ENCODE results near the gene IL1RN.

The IL1RN gene

DNA sequence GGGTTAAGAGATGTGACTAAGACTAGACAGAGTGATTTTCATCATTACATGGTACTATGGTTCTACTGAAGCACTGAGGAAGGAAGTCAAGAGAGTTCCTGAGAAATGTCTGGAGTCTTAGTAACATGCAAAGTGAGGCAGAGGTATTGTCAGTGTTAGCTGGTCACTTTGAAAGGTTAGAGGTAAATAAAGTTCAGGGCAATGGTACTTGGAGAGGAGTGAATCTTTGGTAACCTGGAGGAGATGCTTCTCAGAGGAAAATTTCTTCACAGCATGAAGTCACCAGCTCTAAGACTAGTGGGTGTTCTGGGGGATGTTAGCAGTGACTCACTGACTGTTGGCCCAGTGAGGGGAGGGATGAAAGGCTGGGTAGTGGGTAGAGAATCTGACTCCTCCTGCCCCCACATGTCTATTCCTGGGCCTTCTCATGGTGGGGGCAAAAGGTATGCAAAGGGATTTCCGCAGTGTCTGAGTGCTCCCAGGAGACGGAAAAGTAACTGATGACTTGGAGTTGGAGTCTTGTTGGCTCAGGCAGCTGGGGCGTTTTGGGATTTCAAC, 23.3 kb upstream of the IL1RN start:
- DNase-seq = no peak

DNA sequence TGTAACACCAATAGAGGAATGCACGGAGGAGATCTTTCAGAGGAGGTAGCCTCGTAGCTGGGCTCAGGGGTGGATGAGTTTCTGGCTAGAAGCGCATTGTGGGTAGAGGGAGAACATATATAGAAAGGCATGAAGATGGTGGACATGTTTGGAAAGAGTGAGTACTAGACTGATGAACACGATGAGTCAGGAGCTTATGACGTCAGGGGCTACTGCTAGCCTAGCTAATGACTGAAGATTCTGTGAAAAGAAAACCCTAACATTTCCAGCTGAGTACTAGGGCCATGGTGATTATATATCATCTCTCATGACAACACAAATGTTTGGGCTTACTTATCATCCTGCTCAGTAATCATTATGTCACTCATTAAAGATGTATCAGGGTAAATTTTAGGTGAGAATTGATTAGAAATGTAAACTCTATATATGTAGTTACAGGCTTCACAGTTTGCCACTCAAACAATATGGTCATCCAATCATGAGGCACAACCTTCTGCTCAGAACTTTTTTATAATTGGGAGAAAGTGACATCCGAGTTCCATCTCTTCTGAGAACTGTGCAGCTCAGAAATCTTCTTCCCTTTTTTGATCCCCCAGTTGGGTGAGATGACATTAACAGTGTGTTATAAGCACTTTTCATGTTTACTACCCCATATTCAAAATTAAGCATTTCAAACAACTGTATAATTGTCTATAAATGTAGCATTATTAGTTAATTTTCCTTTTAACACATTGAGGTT, 22.2 kb upstream of the IL1RN start:
- no peak for DNase-seq

- no peak for DNase-seq
These were observed 16.3 kb upstream of the IL1RN start for GRCh38 chr2:113111121-113111520.

DNA sequence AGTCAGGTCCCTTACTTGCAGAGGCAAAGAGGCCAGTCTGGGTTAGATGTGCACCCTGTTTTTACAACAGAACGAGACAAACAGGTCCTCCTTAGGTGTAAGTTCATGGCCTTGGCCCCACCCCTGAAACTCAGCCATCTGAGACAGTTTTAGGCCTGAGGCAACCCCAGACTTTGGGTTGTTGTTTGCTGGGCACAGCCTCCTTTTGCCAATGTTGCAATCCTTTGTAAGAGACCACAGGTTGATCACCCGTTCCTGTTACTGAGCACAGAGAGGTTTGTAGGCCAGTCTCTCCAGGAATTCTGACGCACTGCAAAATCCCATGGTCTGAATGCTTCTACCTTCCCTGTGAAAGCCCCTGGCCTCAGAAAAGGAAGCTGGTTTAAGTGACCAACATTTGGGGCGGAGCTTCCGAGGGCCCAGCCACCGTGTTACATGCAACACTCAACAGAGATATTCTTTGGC, 15.5 kb upstream of the IL1RN start:
- DNase-seq = no peak

DNA sequence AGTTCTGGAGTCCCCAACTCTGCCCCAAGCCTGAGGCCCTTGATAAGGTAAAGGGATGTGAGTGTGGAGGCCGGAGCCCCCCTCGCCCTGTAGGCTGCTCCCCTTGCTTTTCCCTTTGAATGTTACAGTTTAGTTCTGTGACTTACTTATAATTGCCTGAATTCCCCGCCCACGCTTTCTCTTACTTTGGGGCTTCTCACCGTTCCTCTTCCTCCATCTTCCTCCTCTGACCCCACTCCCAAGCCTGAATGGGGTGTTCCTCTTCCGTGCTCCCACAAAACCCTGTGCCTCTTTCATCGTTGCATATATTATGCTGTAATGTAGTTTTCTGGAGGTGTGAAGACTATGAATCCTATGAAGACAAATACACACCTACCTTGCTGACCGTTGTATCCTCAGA, 15.0 kb upstream of the IL1RN start:
- DNase-seq = no peak

DNA sequence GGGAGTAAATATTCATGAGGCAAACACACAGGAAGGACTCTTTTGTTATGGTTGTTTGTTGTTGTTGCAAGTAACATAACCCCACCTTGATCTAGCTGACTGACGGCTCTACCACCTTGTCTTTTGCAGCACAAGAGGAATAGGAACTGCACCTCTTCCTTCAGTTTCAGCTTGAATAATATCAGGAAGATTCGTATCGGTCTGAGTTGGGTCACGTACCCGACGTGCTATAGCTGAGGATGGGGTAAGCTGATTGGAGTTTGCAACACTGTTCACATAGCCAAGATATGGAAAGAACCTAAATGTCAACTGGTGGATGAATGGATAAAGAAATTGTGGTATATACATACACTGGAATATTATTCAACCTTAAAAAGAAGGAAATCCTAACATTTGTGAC, 14.5 kb upstream of the IL1RN start:
- no peak for DNase-seq

- no peak for DNase-seq
These were observed 13.6 kb upstream of the IL1RN start for GRCh38 chr2:113113807-113114206.

GRCh38 chr2:113114224-113114945, 13.0 kb upstream of the IL1RN start:
- DNase-seq = no peak

DNA sequence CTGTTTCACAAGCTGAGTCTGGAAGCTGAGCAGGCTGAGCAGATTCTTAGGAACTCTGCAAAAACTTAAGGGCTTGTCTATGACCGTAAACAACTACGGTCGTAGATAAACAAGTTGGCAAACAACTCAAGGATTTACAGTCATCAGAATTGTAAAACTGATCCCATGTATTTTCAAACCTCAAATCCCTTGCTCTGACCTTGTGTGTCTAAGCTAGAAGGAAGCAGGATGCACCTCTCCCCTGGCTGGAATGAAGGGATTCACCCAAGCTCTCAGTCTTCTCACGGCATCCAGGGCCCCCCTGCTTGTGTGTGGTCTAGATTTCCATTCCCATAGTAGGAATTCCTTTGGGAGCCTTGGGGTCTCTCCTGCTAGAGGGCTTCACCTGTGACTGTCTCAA, 12.4 kb upstream of the IL1RN start:
- no peak for DNase-seq

GRCh38 chr2:113116100-113116958, 11.1 kb upstream of the IL1RN start:
- no peak for DNase-seq

- DNase-seq = no peak
These were observed 9.7 kb upstream of the IL1RN start for GRCh38 chr2:113117541-113118262.

GRCh38 chr2:113118263-113118657, 9.1 kb upstream of the IL1RN start:
- DNase-seq = no peak

- no peak for DNase-seq
These were observed 8.3 kb upstream of the IL1RN start for GRCh38 chr2:113119111-113119510.

DNA sequence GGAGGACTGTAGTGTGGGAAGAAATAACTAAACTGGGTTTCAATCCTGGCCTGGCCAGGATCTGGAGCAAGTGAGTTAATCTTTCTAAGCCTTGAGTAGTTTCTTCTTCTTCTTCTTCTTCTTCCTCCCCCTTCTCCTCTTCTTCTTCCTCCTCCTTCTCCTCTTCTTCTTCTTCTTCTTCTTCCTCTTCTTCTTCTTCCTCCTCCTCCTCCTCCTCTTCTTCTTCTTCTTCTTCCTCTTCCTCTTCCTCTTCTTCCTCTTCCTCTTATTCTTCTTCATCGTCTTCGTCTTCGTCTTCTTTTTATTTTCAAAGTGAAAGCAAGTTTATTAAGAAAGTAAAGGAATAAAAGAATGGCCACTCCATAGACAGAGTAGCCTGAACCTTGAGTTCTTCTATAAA, 6.5 kb upstream of the IL1RN start:
- DNase-seq = no peak

DNA sequence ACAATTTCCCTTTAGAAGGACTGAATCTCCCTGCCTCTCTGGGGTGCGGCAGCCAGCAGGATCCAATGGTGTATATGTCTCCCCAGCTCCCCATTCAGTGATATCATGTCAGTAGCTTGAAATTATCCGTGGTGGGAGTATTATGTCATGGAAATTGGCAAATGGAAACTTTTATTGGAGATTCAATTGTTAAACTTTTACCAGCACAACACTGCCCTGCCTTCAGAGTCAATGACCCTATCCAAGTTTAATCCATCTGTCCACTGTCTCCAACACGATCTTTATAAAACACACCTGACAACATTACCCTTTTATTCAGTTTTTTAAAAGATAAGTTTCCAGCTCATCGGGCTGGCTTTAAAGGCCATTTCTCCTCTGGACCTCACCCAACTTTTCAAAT, 5.0 kb upstream of the IL1RN start:
- DNase-seq = no peak

DNA sequence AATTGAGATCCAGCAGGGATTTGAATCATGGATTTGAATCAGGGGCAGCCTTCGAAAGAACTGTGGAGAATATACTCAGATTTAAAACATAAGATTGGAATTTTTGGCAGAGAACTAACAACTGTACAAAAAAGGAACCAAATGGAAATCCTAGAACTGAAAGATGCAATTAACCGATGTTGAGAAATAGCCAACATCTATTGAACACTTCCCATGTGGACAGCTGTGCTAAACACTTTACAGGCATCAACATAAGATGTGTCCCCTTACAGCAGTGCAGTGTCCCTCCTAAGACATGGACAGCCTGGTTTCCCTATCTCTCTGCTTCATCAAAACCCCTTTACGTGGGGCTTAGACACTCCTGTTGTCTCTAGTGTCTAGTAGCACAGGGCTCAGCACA, 3.7 kb upstream of the IL1RN start:
- no peak for DNase-seq

- no peak for DNase-seq
These were observed 3.0 kb upstream of the IL1RN start for GRCh38 chr2:113124181-113124961.

GRCh38 chr2:113124984-113125855, 2.2 kb upstream of the IL1RN start:
- no peak for DNase-seq

DNA sequence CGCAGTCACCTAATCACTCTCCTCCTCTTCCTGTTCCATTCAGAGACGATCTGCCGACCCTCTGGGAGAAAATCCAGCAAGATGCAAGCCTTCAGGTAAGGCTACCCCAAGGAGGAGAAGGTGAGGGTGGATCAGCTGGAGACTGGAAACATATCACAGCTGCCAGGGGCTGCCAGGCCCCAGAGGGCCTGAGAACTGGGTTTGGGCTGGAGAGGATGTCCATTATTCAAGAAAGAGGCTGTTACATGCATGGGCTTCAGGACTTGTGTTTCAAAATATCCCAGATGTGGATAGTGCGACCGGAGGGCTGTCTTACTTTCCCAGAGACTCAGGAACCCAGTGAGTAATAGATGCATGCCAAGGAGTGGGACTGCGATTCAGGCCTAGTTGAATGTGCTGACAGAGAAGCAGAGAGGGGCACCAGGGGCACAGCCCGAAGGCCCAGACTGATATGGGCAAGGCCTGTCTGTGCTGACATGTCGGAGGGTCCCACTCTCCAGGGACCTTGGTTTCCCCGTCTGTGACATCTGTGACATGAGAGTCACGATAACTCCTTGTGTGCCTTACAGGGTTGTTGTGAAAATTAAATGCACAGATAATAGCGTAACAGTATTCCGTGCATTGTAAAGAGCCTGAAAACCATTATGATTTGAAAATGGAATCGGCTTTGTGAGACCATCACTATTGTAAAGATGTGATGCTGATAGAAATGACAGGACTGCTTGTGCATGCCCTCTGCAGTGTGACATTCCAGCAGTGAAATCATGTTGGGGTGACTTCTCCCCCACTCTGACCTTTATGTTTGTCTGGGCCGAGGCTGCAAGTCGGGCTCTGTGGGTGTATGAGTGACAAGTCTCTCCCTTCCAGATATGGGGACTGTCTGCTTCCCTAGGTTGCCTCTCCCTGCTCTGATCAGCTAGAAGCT, 510 bp downstream of the IL1RN start:
- DNase-seq = no peak
